ENCODE results near the gene WDR83.
A peak's percentile ranks its signal among the peaks of the same experiment; 100 is the strongest.
"Not testable (repeated sequence)": the region's sequence is repeated elsewhere in the genome, so short reads cannot be mapped to it uniquely, and the experiment has no call there.

WDR83 gene, protein sequence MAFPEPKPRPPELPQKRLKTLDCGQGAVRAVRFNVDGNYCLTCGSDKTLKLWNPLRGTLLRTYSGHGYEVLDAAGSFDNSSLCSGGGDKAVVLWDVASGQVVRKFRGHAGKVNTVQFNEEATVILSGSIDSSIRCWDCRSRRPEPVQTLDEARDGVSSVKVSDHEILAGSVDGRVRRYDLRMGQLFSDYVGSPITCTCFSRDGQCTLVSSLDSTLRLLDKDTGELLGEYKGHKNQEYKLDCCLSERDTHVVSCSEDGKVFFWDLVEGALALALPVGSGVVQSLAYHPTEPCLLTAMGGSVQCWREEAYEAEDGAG

DNA sequence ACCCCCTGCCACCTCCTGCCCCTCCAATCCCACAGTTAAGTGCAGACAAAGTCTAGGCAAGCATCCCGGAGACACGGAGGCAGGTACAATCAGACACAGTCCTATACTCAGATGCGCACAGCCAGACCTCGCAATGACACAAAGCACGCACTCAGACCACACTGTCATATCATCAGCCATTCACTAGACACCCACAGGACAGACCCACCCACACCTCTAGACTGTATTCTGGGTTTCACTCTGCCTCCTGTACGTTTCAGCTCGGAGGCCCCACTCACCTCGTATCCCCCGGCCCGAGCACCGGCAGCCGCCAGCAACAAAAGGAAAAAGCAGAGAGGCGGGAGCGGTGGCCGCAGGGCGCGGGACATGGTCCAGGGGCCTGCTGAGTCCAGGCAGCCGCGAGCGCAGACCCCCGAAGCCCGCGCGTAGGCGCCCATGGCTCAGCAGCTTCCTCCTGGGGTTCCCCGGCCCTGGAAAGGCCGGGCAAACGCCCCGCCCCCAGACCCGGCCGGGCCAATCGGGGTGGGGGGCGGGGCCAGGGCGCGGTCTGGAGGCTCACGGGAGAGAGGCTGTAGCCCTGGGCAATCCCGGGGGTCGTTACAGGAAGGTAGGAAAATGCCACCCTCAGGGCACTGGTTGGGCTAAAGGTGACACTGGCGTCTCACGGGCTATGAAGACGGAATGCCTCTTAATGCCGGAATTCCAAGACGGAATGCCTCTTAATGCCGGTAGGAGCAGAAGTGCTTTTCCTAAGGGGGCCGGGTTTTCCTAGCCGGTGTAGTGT, at the start of gene WDR83, which contains the start of gene MAN2B1:
WDR83 (plus strand) TSS at position 543 of the 784 bp plus-strand sequence. CDS start 2,984 bp downstream, outside the sequence.
MAN2B1 (minus strand) TSS at position 478 of the 784 bp plus-strand sequence; CDS start at position 437, 41 bp downstream.
- DNase-seq (ENCODE audit: low spot score in 2 of 2) = peak; percentile 49 to 60
- peak within 1 kb of the TSS; percentile 95 for H3K27ac Mint-ChIP-seq (ENCODE audit: low read depth)
- peak within 1 kb of the TSS; percentile 98 for H3K4me3 Mint-ChIP-seq
- peak; percentile 69 for ATAC-seq (replicated peaks; ENCODE audit: extremely low read depth, poor library complexity, severe bottlenecking)
- H3K4me1 Mint-ChIP-seq = peaks cover 42% of the 10 kb centered on the region
- no peaks in the 10 kb centered on the region for H3K27me3 Mint-ChIP-seq
- H3K36me3 Mint-ChIP-seq (ENCODE audit: insufficient read depth) = peaks cover 34% of the 10 kb centered on the region
- H3K9me3 Mint-ChIP-seq = no peaks in the 10 kb centered on the region

DNA sequence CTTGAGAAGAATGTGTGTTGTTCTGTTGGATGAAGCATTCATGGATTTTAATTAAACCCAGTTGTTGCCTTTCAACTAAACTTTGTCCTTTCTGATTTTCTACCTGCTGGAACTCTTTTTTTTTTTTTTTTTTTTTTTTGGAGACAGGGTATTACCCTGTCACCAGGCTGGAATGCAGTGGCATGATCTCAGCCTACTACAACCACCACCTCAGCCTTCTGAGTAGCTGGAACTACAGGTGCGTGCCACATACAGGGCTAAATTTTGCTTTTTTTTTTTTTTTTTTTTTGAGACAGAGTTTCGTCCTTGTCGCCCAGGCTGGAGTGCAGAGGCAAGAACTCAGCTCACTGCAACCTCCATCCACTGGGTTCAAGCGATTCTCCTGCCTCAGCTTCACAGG, 49.0 kb upstream of the WDR83 start:
- Mint-ChIP-seq H3K27me3 (no peaks in the 10 kb centered on the region), H3K4me3 (no peak overlapping the region), H3K27ac (ENCODE audit: low read depth) (peak overlapping the region; percentile 25), H3K36me3 (ENCODE audit: insufficient read depth) (peaks cover 38% of the 10 kb centered on the region), H3K4me1 (peaks cover 38% of the 10 kb centered on the region), H3K9me3 (no peaks in the 10 kb centered on the region)
- no peak for ATAC-seq (replicated peaks; ENCODE audit: extremely low read depth, poor library complexity, severe bottlenecking)
- DNase-seq (ENCODE audit: low spot score in 2 of 2) = no peak

DNA sequence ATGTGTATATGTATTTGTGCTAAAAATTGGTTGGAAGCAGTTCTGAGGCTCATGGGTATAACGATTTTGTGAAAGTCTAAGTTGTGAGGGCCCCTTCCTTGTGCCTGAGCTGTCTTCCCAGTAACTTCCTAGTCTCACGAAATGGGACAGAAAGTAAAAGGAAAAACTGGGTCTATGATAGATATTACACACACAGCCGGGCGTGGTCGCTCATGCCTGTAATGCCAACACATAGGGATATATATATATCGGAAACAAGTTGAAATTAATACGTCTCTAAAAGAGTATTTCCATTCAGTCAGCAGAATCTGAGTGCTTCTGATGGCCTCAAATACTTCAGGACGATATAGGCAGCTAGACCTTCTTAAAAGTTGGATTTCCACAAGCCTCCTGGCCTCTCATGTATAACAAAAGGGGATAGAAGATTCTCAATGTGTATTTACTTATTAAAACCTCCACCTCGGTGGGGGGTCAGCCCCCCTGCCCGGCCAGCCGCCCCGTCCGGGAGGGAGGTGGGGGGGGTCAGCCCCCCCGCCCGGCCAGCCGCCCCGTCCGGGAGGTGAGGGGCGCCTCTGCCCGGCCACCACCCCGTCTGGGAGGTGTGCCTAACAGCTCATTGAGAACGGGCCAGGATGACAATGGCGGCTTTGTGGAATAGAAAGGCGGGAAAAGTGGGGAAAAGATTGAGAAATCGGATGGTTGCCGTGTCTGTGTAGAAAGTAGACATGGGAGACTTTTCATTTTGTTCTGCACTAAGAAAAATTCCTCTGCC, 45.2 kb upstream of the WDR83 start:
- not testable (repeated sequence) for H3K27ac Mint-ChIP-seq (ENCODE audit: low read depth); DNase-seq (ENCODE audit: low spot score in 2 of 2); H3K27me3 Mint-ChIP-seq; H3K4me3 Mint-ChIP-seq; ATAC-seq (replicated peaks; ENCODE audit: extremely low read depth, poor library complexity, severe bottlenecking); H3K9me3 Mint-ChIP-seq
- Mint-ChIP-seq H3K36me3 (ENCODE audit: insufficient read depth) (peaks cover 47% of the 10 kb centered on the region), H3K4me1 (peaks cover 24% of the 10 kb centered on the region)

GRCh38 chr19:12623361-12624031, 43.1 kb upstream of the WDR83 start:
- H3K27me3 Mint-ChIP-seq = no peaks in the 10 kb centered on the region
- no peak for DNase-seq (ENCODE audit: low spot score in 2 of 2)
- H3K9me3 Mint-ChIP-seq = peaks cover 7% of the 10 kb centered on the region
- peaks cover 63% of the 10 kb centered on the region for H3K36me3 Mint-ChIP-seq (ENCODE audit: insufficient read depth)
- H3K4me3 Mint-ChIP-seq = no peak overlapping the region
- peaks cover 21% of the 10 kb centered on the region for H3K4me1 Mint-ChIP-seq
- no peak for ATAC-seq (replicated peaks; ENCODE audit: extremely low read depth, poor library complexity, severe bottlenecking)
- H3K27ac Mint-ChIP-seq (ENCODE audit: low read depth) = no peak overlapping the region

GRCh38 chr19:12626958-12627357, 39.6 kb upstream of the WDR83 start:
- Mint-ChIP-seq H3K4me3 (no peak overlapping the region), H3K4me1 (peaks cover 12% of the 10 kb centered on the region), H3K27me3 (no peaks in the 10 kb centered on the region), H3K27ac (ENCODE audit: low read depth) (no peak overlapping the region), H3K36me3 (ENCODE audit: insufficient read depth) (peaks cover 68% of the 10 kb centered on the region), H3K9me3 (peaks cover 13% of the 10 kb centered on the region)
- no peak for ATAC-seq (replicated peaks; ENCODE audit: extremely low read depth, poor library complexity, severe bottlenecking)
- DNase-seq (ENCODE audit: low spot score in 2 of 2) = no peak

- Mint-ChIP-seq H3K27ac (ENCODE audit: low read depth) (no peak overlapping the region), H3K27me3 (no peaks in the 10 kb centered on the region), H3K4me1 (peaks cover 7% of the 10 kb centered on the region), H3K36me3 (ENCODE audit: insufficient read depth) (peaks cover 64% of the 10 kb centered on the region), H3K9me3 (peaks cover 13% of the 10 kb centered on the region), H3K4me3 (no peak overlapping the region)
- DNase-seq (ENCODE audit: low spot score in 2 of 2) (no peak), ATAC-seq (replicated peaks; ENCODE audit: extremely low read depth, poor library complexity, severe bottlenecking) (no peak)
Measured at GRCh38 chr19:12628040-12629022, 38.3 kb upstream of the WDR83 start.

DNA sequence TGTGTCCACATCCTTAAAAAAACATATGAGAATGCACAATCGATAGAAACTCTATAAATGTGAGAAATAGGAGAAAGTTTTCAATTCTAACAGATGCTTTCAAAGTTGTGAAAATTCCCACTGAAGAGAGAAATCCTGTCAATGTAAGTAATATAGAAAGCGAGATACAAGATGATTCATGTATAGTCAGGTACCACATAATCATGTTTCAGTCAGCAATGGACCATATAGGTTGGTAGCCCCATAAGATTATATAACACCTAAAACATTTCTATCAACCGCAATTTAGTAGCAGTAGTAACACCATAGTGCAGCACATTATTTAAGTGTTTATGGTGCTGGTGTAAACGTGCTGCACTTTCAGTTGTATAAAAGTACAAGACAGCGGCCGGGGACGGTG, 37.4 kb upstream of the WDR83 start:
- no peak for ATAC-seq (replicated peaks; ENCODE audit: extremely low read depth, poor library complexity, severe bottlenecking)
- no peak overlapping the region for H3K27ac Mint-ChIP-seq (ENCODE audit: low read depth)
- H3K27me3 Mint-ChIP-seq = no peaks in the 10 kb centered on the region

GRCh38 chr19:12636631-12637030, 30.0 kb upstream of the WDR83 start:
- H3K9me3 Mint-ChIP-seq = no peaks in the 10 kb centered on the region
- ATAC-seq (replicated peaks; ENCODE audit: extremely low read depth, poor library complexity, severe bottlenecking) (no peak), DNase-seq (ENCODE audit: low spot score in 2 of 2) (no peak)
- H3K27ac Mint-ChIP-seq (ENCODE audit: low read depth) = no peak overlapping the region
- H3K36me3 Mint-ChIP-seq (ENCODE audit: insufficient read depth) = peaks cover 8% of the 10 kb centered on the region
- no peaks in the 10 kb centered on the region for H3K27me3 Mint-ChIP-seq
- no peak overlapping the region for H3K4me3 Mint-ChIP-seq
- H3K4me1 Mint-ChIP-seq = peaks cover 16% of the 10 kb centered on the region

More for the DNA sequence above, 37.4 kb upstream of the WDR83 start:
- Mint-ChIP-seq H3K36me3 (ENCODE audit: insufficient read depth) (peaks cover 57% of the 10 kb centered on the region), H3K4me1 (peaks cover 4% of the 10 kb centered on the region), H3K9me3 (peaks cover 13% of the 10 kb centered on the region), H3K4me3 (no peak overlapping the region)
- DNase-seq (ENCODE audit: low spot score in 2 of 2) = no peak

GRCh38 chr19:12638611-12639182, 27.9 kb upstream of the WDR83 start:
- no peaks in the 10 kb centered on the region for H3K9me3 Mint-ChIP-seq
- H3K36me3 Mint-ChIP-seq (ENCODE audit: insufficient read depth) = peaks cover 3% of the 10 kb centered on the region
- DNase-seq (ENCODE audit: low spot score in 2 of 2) = no peak
- peaks cover 16% of the 10 kb centered on the region for H3K4me1 Mint-ChIP-seq
- ATAC-seq (replicated peaks; ENCODE audit: extremely low read depth, poor library complexity, severe bottlenecking) = no peak
- no peak overlapping the region for H3K27ac Mint-ChIP-seq (ENCODE audit: low read depth)
- no peaks in the 10 kb centered on the region for H3K27me3 Mint-ChIP-seq
- no peak overlapping the region for H3K4me3 Mint-ChIP-seq

GRCh38 chr19:12639901-12640613, 26.6 kb upstream of the WDR83 start:
- peak overlapping the region; percentile 71 for H3K4me3 Mint-ChIP-seq
- peaks cover 14% of the 10 kb centered on the region for H3K4me1 Mint-ChIP-seq
- no peaks in the 10 kb centered on the region for H3K9me3 Mint-ChIP-seq

More at GRCh38 chr19:12639901-12640613, 26.6 kb upstream of the WDR83 start:
- Mint-ChIP-seq H3K27me3 (no peaks in the 10 kb centered on the region), H3K27ac (ENCODE audit: low read depth) (peak overlapping the region; percentile 91), H3K36me3 (ENCODE audit: insufficient read depth) (peaks cover 8% of the 10 kb centered on the region)
- DNase-seq (ENCODE audit: low spot score in 2 of 2) (peak; percentile 66 to 76), ATAC-seq (replicated peaks; ENCODE audit: extremely low read depth, poor library complexity, severe bottlenecking) (peak; percentile 93)
